EL (cell line): ENCODE measurements around the gene EFHB.

ENCODE experiments used
- DNase-seq: peaks from one replicate; pipeline ENCODE4 v3.0.0-alpha.2; 2016

Gene EFHB

DNA sequence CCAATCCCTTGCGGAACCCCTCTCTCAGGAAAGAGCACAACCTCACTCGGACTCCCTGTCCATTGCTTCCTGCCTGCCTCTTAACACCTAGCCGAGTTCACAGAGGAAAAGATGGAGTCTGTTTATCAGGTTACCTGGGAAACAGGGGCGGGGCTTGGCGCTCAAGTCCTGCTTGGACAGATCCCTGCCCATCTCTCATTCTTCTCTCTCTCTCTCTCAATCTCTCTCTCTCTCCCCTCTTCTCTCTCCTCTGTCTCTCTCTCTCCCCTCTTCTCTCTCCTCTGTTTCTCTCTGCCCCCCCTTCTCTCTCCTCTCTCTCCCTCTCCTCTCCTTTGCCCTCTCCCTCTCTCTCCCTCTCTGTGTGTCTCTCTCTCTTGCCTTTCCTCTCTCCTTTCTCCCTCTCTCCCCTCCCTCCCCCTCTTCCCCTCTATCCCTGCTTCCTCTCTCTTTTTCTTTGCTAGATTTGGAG lies at the start of gene EFHB:
TSS of gene EFHB (minus strand) at position 120 of the 469 bp plus-strand sequence. CDS start 199 bp downstream, outside the sequence.
- peak; percentile 25 for DNase-seq

- DNase-seq: peak; percentile 90
These were observed 38.0 kb upstream of the EFHB start for GRCh38 chr3:19972054-19972453.

DNA sequence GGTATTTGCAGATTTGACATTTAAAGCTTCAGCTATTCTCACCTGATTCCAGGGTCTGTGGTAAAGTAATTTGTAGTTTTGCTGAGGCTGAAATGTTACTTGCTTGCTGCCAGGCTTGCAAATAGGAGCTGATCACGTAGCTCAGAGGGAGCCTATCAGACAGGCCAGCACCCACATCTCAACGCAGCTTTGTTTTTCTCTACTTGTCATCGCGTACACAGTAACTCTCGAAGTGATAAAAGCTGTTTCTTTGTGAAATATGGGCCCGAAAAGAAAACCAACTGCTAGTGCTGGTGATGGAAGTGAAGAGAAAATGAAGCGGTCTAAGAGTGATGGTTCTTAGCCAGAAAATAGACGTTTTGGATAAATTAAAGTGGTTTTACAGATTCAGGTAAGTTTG lies 36.3 kb upstream of the EFHB start:
- no peak for DNase-seq

- DNase-seq: no peak
These were observed 33.8 kb upstream of the EFHB start for GRCh38 chr3:19967812-19968211.

DNA sequence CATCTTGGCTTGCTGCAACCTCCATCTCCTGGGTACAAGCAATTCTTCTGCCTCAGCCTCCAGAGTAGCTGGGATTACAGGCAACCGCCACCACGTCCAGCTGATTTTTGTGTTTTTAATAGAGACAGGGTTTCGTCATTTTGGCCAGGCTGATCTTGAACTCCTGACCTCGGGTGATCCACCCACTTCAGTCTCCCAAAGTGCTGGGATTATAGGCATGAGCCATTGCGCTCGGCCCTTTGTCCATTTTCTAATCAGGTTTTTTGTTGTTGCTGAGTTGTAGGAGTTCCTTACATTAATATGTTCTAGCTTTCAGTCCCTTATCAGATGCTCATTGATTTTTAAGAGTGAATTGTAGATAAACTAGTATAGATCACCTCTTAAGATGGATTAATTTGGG lies 33.2 kb upstream of the EFHB start:
- DNase-seq: no peak

DNA sequence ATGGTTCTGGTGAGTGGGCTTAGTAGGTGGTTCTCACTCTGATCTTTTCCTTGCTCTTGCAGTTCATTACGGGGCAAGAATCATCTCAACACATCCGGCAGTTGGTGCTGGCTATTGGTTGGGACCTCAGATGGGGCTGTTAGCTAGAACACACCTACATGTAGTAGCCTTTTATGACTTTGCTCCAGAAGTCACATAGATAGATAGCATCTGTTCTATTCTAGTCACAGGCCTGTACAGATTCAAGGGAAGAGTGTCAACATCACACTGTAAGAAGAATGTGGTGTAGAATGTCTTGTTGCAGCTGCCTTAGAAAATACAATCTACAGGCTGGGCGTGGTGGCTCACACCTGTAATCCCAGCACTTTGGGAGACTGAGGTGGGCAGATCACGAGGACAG lies 27.9 kb upstream of the EFHB start:
- no peak for DNase-seq

DNA sequence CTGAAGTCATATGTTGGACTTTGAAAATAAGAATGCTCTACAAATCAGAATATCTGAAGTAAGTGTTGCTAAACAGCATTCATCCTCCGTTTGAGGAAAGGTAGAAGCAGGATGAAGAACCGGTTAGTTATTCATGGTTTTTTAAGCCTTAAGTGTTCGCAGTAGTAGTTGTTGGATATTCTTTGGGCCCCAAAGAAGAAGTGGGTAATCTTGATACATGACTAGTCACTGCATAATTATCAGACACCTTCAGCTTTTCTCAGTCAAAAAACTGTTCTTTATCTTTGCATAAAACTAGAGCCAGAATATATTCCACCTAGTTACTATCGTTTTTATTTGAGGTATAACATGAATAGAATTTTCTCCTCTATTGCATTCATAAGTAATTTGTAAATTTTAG lies 26.7 kb upstream of the EFHB start:
- DNase-seq: no peak

DNA sequence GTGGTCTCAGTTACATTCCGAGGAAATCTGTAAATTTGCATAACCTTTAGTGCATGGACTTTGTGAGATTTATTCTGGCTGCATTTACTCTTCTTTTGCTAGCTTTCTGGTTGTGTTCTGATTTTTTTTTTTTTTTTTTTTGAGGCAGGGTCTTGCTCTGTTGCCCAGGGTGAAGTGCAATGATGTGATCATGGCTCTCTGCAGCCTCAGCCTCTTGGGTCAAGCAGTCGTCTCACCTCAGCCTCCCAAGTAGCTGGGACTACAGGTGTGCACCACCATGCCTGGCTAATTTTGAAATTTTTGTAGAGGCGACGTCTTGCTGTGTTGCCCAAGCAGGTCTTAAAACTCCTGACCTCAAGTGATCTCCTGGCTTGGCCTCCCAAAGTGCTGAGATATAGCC lies 25.5 kb upstream of the EFHB start:
- no peak for DNase-seq

DNA sequence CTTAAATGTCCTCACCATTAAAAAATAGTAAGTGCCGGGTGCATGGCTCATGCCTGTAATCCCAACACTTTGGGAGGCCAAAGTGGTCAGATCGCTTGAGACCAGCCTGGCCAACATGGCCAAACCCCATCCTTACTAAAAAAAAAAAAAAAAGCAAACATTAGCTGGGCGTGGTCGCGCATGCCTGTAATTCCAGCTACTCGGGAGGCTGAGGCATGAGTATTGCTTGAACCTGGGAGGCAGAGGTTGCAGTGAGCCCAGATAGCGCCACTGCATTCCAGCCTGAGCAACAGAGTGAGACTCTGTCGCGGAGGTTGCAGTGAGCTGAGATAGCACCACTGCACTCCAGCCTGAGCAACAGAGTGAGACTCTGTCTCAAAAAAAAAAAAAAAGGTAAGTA lies 23.3 kb upstream of the EFHB start:
- peak; percentile 18 for DNase-seq

DNA sequence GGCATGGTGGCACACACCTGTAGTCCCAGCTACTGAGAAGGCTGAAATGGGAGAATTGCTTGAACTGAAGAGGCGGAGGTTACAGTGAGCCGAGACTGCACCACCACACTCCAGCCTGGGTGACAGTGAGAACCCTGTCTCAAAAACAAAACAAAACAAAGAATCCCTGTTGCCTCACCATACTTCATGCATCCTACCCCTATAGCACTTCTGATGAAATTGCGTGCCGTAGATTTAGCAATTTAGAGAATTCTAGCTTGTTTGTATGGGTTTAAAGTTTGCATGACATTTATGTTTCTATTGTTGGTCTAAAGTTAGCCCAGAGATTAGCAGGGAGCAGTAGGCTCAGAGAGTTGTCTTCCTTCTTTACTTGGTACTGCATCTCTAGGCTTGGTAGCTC lies 20.7 kb upstream of the EFHB start:
- no peak for DNase-seq

GRCh38 chr3:19950316-19950715 lies 16.3 kb upstream of the EFHB start:
- DNase-seq: no peak

- no peak for DNase-seq
These were observed 14.2 kb upstream of the EFHB start for GRCh38 chr3:19948226-19948591.

DNA sequence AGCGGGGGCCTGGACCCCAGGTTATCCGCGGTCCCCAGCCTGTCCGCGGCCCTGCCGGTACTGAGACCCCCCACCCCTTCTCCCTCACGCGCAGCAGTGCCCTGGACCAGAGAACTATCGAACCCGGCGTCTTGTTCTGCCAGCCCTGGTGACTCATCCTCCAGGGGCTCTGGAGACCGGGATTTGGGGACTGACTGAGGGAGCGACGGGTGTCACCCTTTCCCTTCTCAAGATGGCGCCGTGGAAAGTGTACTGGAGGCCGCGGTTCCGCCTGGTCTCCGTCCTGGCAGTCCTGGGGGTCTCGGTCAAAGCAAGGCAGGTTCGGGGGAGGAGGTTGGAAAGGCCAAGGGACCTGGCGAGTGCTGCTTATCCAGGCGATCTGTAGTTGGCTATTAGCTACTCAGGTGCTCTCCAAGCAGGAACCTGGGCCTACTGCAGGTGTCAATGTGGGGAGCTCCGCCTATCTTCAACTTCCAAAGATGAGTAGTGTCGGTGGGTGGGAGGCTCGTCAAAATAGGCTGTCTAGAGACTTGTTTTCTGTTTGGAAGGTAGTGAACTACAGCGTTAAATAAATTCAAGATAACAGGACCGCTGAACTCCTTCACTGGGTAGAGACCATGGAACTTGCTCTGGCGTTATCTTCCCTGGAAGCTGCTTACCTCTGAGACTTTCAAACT lies 13.7 kb upstream of the EFHB start:
- peak; percentile 67 for DNase-seq

- peak; percentile 98 for DNase-seq
These were observed 13.0 kb upstream of the EFHB start, which contains the start of gene RAB5A for GRCh38 chr3:19946832-19947548. RAB5A (plus strand) TSS chr3:19947097; CDS start chr3:19950899, 3,802 bp downstream.

GRCh38 chr3:19945969-19946831 lies 12.2 kb upstream of the EFHB start:
- no peak for DNase-seq

GRCh38 chr3:19945534-19945933 lies 11.5 kb upstream of the EFHB start:
- no peak for DNase-seq

- DNase-seq: no peak
These were observed 6.6 kb upstream of the EFHB start for GRCh38 chr3:19940643-19941042.

DNA sequence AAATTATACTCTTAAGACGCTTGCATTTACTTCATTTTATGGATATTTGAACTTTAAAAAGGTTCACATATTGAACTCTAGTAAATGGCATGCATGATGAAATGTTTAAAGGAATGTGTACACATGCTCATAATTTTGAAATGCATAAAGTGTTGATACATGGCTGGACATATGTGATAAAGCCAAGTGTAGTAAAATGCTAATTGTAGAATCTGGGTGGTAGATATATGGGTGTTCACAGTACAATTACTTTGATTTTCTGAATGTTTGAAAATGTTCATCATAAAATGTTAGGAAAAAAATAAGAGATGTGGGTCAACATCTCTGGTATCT lies 4.2 kb upstream of the EFHB start:
- DNase-seq: no peak

DNA sequence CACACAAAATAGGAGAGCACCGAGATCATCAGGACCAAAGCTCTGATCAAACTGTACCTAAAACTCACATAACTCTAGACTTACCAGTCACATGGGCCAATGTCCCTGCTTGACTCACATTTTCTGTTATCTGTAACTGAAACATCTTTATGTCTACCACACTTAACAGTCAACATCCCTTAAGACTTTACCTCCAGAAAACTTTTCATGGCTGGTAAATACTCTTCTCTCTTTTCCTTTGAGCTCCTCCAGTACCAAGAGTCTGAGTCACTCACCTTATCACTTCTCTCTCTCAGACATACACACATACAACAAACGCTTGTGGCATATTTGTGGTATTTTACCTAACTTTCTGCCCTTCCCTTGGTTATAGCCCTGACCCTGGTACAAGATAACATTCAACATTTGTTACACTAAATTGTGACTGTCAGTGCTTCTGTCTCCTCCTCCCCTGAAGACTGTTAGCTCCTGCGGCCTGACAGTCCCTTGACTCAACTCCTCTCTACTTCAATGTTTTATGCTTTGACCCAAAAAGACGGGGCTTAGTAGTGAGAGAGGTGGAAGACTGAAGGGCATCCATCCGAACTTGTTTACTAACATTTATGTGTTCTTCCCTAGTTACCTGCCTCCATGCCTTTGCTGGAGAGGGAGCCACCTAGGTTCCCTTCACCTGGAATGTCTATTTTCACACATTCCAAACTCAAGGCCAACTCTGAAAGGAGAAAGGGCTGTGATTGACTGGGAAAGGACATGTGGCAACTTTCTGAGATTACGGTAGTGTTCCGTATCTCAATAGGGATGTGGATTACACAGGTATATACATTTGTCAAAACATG lies 3.7 kb upstream of the EFHB start:
- DNase-seq: peak; percentile 17

GRCh38 chr3:19932422-19932821 lies 1.6 kb downstream of the EFHB start:
- DNase-seq: no peak

GRCh38 chr3:19931767-19932188 lies 2.2 kb downstream of the EFHB start:
- DNase-seq: peak; percentile 38

DNA sequence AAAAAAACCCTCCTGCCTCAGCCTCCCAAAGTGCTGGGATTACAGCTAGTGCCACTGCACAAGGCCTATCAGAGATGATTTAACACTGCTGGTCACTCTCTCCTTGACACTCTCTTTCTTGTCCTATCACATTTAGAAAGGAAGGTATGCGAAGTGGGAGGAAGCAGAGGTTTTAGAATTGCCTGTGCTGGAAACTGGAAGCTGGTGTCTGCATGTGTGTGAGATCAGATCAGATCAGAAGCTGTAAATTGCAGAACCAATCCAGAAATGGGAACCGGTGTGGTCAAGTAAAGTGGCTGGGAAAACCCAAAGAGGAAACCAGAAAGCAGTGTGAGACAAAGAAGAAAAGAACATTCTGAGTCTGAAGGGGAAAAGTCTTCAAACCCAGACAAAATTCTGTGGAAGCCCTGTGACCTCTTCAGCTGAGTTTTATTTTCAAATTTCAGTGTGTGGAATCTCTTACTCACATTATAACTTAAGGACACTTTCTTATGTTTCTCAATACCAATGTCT lies 2.8 kb downstream of the EFHB start:
- DNase-seq: no peak
